ENCODE results near the gene ETNPPL. TPM values are rescaled to one million over a fixed set of nuclear protein-coding genes. Genes with fewer than 3 reads are reported as not detected.

ETNPPL gene
- 0.45 TPM in 1 of 2 replicates, not detected in the other for polyA plus RNA-seq
- polyA minus RNA-seq: not detected in 2 replicates

GRCh38 chr4:108762559-108763225 is at the start of gene ETNPPL:
Gene ETNPPL (minus strand): TSS chr4:108763053. CDS start chr4:108762898, 155 bp downstream.
- Histone ChIP-seq H4K20me1 (ENCODE audit: insufficient read depth) (no peaks in the 10 kb centered on the region), H3K4me2 (ENCODE audit: low read length) (peak within 1 kb of the TSS; percentile 40), H3K36me3 (ENCODE audit: insufficient read depth, low read length) (no peaks in the 10 kb centered on the region), H3F3A (ENCODE audit: insufficient read depth, low read length, poor library complexity, severe bottlenecking) (no peaks in the 10 kb centered on the region), H3K9me3 (ENCODE audit: low read length) (no peaks in the 10 kb centered on the region), H3K9ac (ENCODE audit: low read length) (peak within 1 kb of the TSS; percentile 56), H3K27ac (ENCODE audit: low read length) (no peak within 1 kb of the TSS), H3K79me2 (replicated peaks; ENCODE audit: insufficient read depth, low read length) (no peaks in the 10 kb centered on the region), H2AFZ (ENCODE audit: low read depth, low read length) (peak within 1 kb of the TSS; percentile 70), H3K4me3 (ENCODE audit: low read length) (peak within 1 kb of the TSS; percentile 81), H3K27me3 (ENCODE audit: insufficient read depth, low read depth, low read length) (peaks cover 26% of the 10 kb centered on the region), H3K9me2 (ENCODE audit: insufficient read depth, low read length) (no peaks in the 10 kb centered on the region)
- TF ChIP-seq EZH2 (IDR thresholded peaks at IDR 0.05; ENCODE audit: borderline replicate concordance, insufficient read depth, low read length, poor library complexity, severe bottlenecking) (no peak), RAD21 (conservative IDR thresholded peaks at IDR 0.05) (peak; percentile 52), EP300 (conservative IDR thresholded peaks at IDR 0.05; ENCODE audit: poor library complexity, severe bottlenecking) (no peak), REST (IDR thresholded peaks at IDR 0.05; ENCODE audit: borderline replicate concordance) (no peak), SMC3 (conservative IDR thresholded peaks at IDR 0.05; ENCODE audit: poor library complexity) (peak; percentile 46), POLR2AphosphoS5 (IDR thresholded peaks at IDR 0.05) (peak; percentile 23), MXI1 (conservative IDR thresholded peaks at IDR 0.05; ENCODE audit: poor library complexity, severe bottlenecking) (peak; percentile 71)
- TF ChIP-seq, protein P1, sequence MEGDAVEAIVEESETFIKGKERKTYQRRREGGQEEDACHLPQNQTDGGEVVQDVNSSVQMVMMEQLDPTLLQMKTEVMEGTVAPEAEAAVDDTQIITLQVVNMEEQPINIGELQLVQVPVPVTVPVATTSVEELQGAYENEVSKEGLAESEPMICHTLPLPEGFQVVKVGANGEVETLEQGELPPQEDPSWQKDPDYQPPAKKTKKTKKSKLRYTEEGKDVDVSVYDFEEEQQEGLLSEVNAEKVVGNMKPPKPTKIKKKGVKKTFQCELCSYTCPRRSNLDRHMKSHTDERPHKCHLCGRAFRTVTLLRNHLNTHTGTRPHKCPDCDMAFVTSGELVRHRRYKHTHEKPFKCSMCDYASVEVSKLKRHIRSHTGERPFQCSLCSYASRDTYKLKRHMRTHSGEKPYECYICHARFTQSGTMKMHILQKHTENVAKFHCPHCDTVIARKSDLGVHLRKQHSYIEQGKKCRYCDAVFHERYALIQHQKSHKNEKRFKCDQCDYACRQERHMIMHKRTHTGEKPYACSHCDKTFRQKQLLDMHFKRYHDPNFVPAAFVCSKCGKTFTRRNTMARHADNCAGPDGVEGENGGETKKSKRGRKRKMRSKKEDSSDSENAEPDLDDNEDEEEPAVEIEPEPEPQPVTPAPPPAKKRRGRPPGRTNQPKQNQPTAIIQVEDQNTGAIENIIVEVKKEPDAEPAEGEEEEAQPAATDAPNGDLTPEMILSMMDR (IDR thresholded peaks at IDR 0.05; ENCODE audit: poor library complexity, severe bottlenecking): peak; percentile 40

DNA sequence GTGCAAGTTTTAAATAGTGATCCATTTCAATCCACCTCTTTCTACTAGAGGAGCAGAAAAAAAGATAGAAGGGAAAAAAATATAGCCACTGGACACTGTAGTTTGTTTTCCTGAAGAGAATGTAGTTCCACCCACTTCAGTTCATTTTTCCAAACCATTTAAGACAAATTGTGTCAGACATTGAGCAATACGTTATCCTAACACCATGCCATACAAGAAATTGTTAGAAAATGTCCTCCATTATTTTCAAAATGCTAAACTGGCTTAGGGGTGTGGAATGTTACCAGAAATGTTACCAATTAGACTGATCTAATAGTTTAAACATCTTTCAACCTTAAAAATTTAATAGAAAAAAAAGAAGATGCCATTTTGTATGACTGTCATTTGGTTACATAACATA is 48.6 kb upstream of the ETNPPL start:
- H3K4me2 ChIP-seq (ENCODE audit: low read length): no peak overlapping the region
- no peaks in the 10 kb centered on the region for H3F3A ChIP-seq (ENCODE audit: insufficient read depth, low read length, poor library complexity, severe bottlenecking)
- no peaks in the 10 kb centered on the region for H3K27me3 ChIP-seq (ENCODE audit: insufficient read depth, low read depth, low read length)
- no peaks in the 10 kb centered on the region for H4K20me1 ChIP-seq (ENCODE audit: insufficient read depth)
- no peak overlapping the region for H3K27ac ChIP-seq (ENCODE audit: low read length)
- no peaks in the 10 kb centered on the region for H3K36me3 ChIP-seq (ENCODE audit: insufficient read depth, low read length)
- no peak overlapping the region for H3K9ac ChIP-seq (ENCODE audit: low read length)
- H3K9me3 ChIP-seq (ENCODE audit: low read length): no peaks in the 10 kb centered on the region
- no peaks in the 10 kb centered on the region for H3K79me2 ChIP-seq (replicated peaks; ENCODE audit: insufficient read depth, low read length)
- no peak overlapping the region for H3K4me3 ChIP-seq (ENCODE audit: low read length)
- H2AFZ ChIP-seq (ENCODE audit: low read depth, low read length): no peak overlapping the region
- H3K9me2 ChIP-seq (ENCODE audit: insufficient read depth, low read length): no peaks in the 10 kb centered on the region
- TF ChIP-seq REST (IDR thresholded peaks at IDR 0.05; ENCODE audit: borderline replicate concordance) (no peak), POLR2AphosphoS5 (IDR thresholded peaks at IDR 0.05) (no peak), TAF1 (IDR thresholded peaks at IDR 0.05; ENCODE audit: low read depth) (no peak), MXI1 (conservative IDR thresholded peaks at IDR 0.05; ENCODE audit: poor library complexity, severe bottlenecking) (no peak), EZH2 (IDR thresholded peaks at IDR 0.05; ENCODE audit: borderline replicate concordance, insufficient read depth, low read length, poor library complexity, severe bottlenecking) (no peak), RAD21 (conservative IDR thresholded peaks at IDR 0.05) (no peak), EP300 (conservative IDR thresholded peaks at IDR 0.05; ENCODE audit: poor library complexity, severe bottlenecking) (no peak), SMC3 (conservative IDR thresholded peaks at IDR 0.05; ENCODE audit: poor library complexity) (no peak)
- TF ChIP-seq, protein P1 (IDR thresholded peaks at IDR 0.05; ENCODE audit: poor library complexity, severe bottlenecking): no peak

Measured in neural cell (in vitro differentiated cells).